IMR-90 (cell line): ENCODE results near the gene BRF1. TPM values are rescaled to one million over a fixed set of nuclear protein-coding genes. Genes with fewer than 3 reads are reported as not detected.

Source experiments
- ATAC-seq: fragments of 200-7000 bp; cut with Tn5 transposase; 2 replicates; pipeline ENCODE4 v1.9.1; 2020; ENCODE audit warnings: low read depth, mild to moderate bottlenecking, moderate library complexity
- BruUV-seq: library from RNA; stranded (reverse); fragments of 400-500 nt; replicated peaks from 2 replicates; lab custom pipeline; 2021; lab: Mats Ljungman, UMichigan
- CTCF ChIA-PET: fragments of 300-600 bp; formaldehyde crosslinking; extraction: SDS; loops from one replicate; lab custom pipeline; 2021; ENCODE audit warnings: antibody characterized with exemption; lab: Yijun Ruan, JAX
- POLR2A ChIA-PET: fragments of 300-600 bp; sonication (Branson Sonifier 250); formaldehyde crosslinking; loops from one replicate; lab custom pipeline; 2022; ENCODE audit warnings: antibody characterized with exemption; ENCODE audit not compliant: unreplicated experiment; lab: Charles Lee
- DNase-seq: peaks from one replicate; pipeline ENCODE4 v3.0.0; 2013
- H2AFZ ChIP-seq: replicated peaks from 2 replicates; pipeline ENCODE3; 2013; ENCODE audit warnings: low read length, mild to moderate bottlenecking; ENCODE audit not compliant: poor library complexity
- H2AK5ac ChIP-seq: 2 replicates; pipeline ENCODE4 v1.6.1; 2013; ENCODE audit warnings: low read depth, low read length, inconsistent platforms
- H2AK9ac ChIP-seq: replicated peaks from 2 replicates; pipeline ENCODE3; 2013; ENCODE audit warnings: mild to moderate bottlenecking, low read depth, low read length, moderate library complexity; ENCODE audit not compliant: poor library complexity
- H2BK120ac ChIP-seq: 2 replicates; pipeline ENCODE4 v1.6.1; 2013; ENCODE audit warnings: low read depth, low read length, inconsistent platforms
- H2BK15ac ChIP-seq: 3 replicates; pipeline ENCODE4 v1.6.1; 2013; ENCODE audit warnings: low read depth, low read length, inconsistent platforms
- H2BK20ac ChIP-seq: 2 replicates; pipeline ENCODE4 v1.6.1; 2013; ENCODE audit warnings: low read depth, mild to moderate bottlenecking, inconsistent platforms, low read length, moderate library complexity
- H2BK5ac ChIP-seq: 2 replicates; pipeline ENCODE4 v1.6.1; 2013; ENCODE audit warnings: mild to moderate bottlenecking, low read depth, low read length, inconsistent platforms; ENCODE audit not compliant: poor library complexity, severe bottlenecking
- H3K14ac ChIP-seq: replicated peaks from 2 replicates; pipeline ENCODE4 v1.6.1; 2013; ENCODE audit warnings: low read depth, low read length, inconsistent platforms
- H3K18ac ChIP-seq: 2 replicates; pipeline ENCODE4 v1.6.1; 2013; ENCODE audit warnings: low read depth, low read length, control low read depth
- H3K23ac ChIP-seq: 2 replicates; pipeline ENCODE4 v1.6.1; 2013; ENCODE audit warnings: low read depth, low read length, inconsistent platforms
- H3K27ac ChIP-seq: 2 replicates; pipeline ENCODE4 v1.5.1; 2013; ENCODE audit warnings: mild to moderate bottlenecking, control low read depth, low read length; ENCODE audit not compliant: insufficient read depth
- H3K27me3 ChIP-seq: 2 replicates; pipeline ENCODE4 v1.6.1; 2013; ENCODE audit warnings: low read length; ENCODE audit not compliant: control insufficient read depth, insufficient read depth
- H3K36me3 ChIP-seq: 2 replicates; pipeline ENCODE4 v1.6.1; 2013; ENCODE audit warnings: low read length, mixed read lengths; ENCODE audit not compliant: control insufficient read depth, insufficient read depth
- H3K4ac ChIP-seq: 2 replicates; pipeline ENCODE4 v1.6.1; 2013; ENCODE audit warnings: low read depth, low read length, inconsistent platforms
- H3K4me1 ChIP-seq: 2 replicates; pipeline ENCODE4 v1.6.1; 2013; ENCODE audit warnings: low read length, mixed read lengths; ENCODE audit not compliant: control insufficient read depth, insufficient read depth
- H3K4me2 ChIP-seq: 2 replicates; pipeline ENCODE4 v1.6.1; 2013; ENCODE audit warnings: low read depth, mild to moderate bottlenecking, control low read depth, low read length, moderate library complexity
- H3K4me3 ChIP-seq: 2 replicates; pipeline ENCODE4 v1.5.1; 2013; ENCODE audit warnings: low read depth, mild to moderate bottlenecking, control low read depth, low read length, moderate library complexity; ENCODE audit not compliant: insufficient read depth
- H3K56ac ChIP-seq: 2 replicates; pipeline ENCODE4 v1.6.1; 2013; ENCODE audit warnings: low read length, inconsistent platforms; ENCODE audit not compliant: insufficient read depth; ENCODE audit errors: extremely low read depth
- H3K79me1 ChIP-seq, 2 experiments: 2 replicates each; pipeline ENCODE4 v1.6.1; 2013; ENCODE audit warnings: low read length in 2 of 2, inconsistent platforms in 1 of 2, low read depth in 1 of 2
- H3K9ac ChIP-seq: 2 replicates; pipeline ENCODE4 v1.6.1; 2013; ENCODE audit warnings: low read depth, low read length, control low read depth
- H3K9me1 ChIP-seq: 2 replicates; pipeline ENCODE4 v1.6.1; 2013; ENCODE audit warnings: low read length, inconsistent platforms; ENCODE audit not compliant: insufficient read depth
- H3K9me3 ChIP-seq: 2 replicates; pipeline ENCODE4 v1.6.1; 2013; ENCODE audit warnings: low read length; ENCODE audit not compliant: control insufficient read depth, insufficient read depth
- H4K20me1 ChIP-seq: 2 replicates; pipeline ENCODE4 v1.6.1; 2013; ENCODE audit warnings: low read length, inconsistent platforms; ENCODE audit not compliant: insufficient read depth
- H4K5ac ChIP-seq: 2 replicates; pipeline ENCODE4 v1.6.1; 2013; ENCODE audit warnings: mild to moderate bottlenecking, low read depth, low read length, control low read depth
- H4K8ac ChIP-seq, 2 experiments: 2 replicates each; pipeline ENCODE4 v1.6.1; 2013; ENCODE audit warnings: low read depth in 2 of 2, low read length in 2 of 2, control low read depth in 1 of 2, inconsistent platforms in 1 of 2
- H4K91ac ChIP-seq: 2 replicates; pipeline ENCODE4 v1.6.1; 2013; ENCODE audit warnings: low read depth, low read length, inconsistent platforms; ENCODE audit not compliant: insufficient read depth
- BHLHE40 ChIP-seq: fragments of 150-350 bp; IDR thresholded peaks from 2 replicates; pipeline ENCODE4 v1.6.1; 2016; ENCODE audit warnings: mild to moderate bottlenecking, low read depth, low read length
- CEBPB ChIP-seq: IDR thresholded peaks from 2 replicates; pipeline ENCODE4 v1.6.1; 2012; ENCODE audit warnings: low read depth, low read length, improper control_type of control experiment
- CHD1 ChIP-seq: IDR thresholded peaks from 2 replicates; pipeline ENCODE4 v1.6.1; 2012; ENCODE audit warnings: low read depth, low read length, improper control_type of control experiment
- FOS ChIP-seq: fragments of 150-350 bp; IDR thresholded peaks from 2 replicates; pipeline ENCODE4 v1.6.1; 2016; ENCODE audit warnings: low read depth, low read length
- MAFK ChIP-seq: IDR thresholded peaks from 2 replicates; pipeline ENCODE4 v1.6.1; 2012; ENCODE audit warnings: low read depth, low read length, improper control_type of control experiment
- MXI1 ChIP-seq: IDR thresholded peaks from 2 replicates; pipeline ENCODE4 v1.6.1; 2012; ENCODE audit warnings: low read depth, mild to moderate bottlenecking, low read length, moderate library complexity, borderline replicate concordance
- NFE2L2 ChIP-seq: fragments of 150-350 bp; IDR thresholded peaks from 2 replicates; pipeline ENCODE4 v1.6.1; 2016; ENCODE audit warnings: low read depth, mild to moderate bottlenecking, low read length
- POLR2A ChIP-seq: IDR thresholded peaks from 2 replicates; pipeline ENCODE4 v1.6.1; 2012; ENCODE audit warnings: mild to moderate bottlenecking, low read depth, low read length
- RAD21 ChIP-seq: IDR thresholded peaks from 2 replicates; pipeline ENCODE4 v1.6.1; 2012; ENCODE audit warnings: low read length, improper control_type of control experiment
- RCOR1 ChIP-seq: IDR thresholded peaks from 2 replicates; pipeline ENCODE4 v1.6.1; 2012; ENCODE audit warnings: mild to moderate bottlenecking, low read length, improper control_type of control experiment; ENCODE audit not compliant: insufficient replicate concordance
- RFX5 ChIP-seq: IDR thresholded peaks from 2 replicates; pipeline ENCODE4 v1.8.0; 2012; ENCODE audit warnings: low read depth, mild to moderate bottlenecking, low read length, moderate library complexity
- SMC3 ChIP-seq: fragments of 150-350 bp; IDR thresholded peaks from 2 replicates; pipeline ENCODE4 v1.6.1; 2016; ENCODE audit warnings: low read depth, mild to moderate bottlenecking, antibody characterized with exemption, low read length, moderate library complexity
- WGBS, 2 experiments: methylation state at CpG; one replicate each; pipeline versions ENCODE4 v1.1.5 to v1.1.7; 2013; ENCODE audit warnings: missing lambda C conversion rate in 2 of 2; ENCODE audit not compliant: insufficient read length in 1 of 2; ENCODE audit errors: extremely low coverage in 2 of 2; 5-methylcytosine and 5-hydroxymethylcytosine counted together
- dilution Hi-C: fragments of 300-500 bp; cut with HindIII; formaldehyde crosslinking; loops from one replicate; pipeline ENCODE4 v1.14.3; 2018; ENCODE audit warnings: low sequenced_read_pairs; ENCODE audit not compliant: unreplicated experiment
- in situ Hi-C: fragments of 300-500 bp; cut with MboI; formaldehyde crosslinking; loops from 3 replicates; pipeline ENCODE4 v1.14.3; 2019; ENCODE audit warnings: low sequenced_read_pairs, inconsistent platforms, mixed read lengths
- intact Hi-C: fragments of 100-400 bp; cut with micrococcal nuclease; formaldehyde crosslinking; loops from 2 replicates; pipeline ENCODE4 v1.10.0; 2022
- polyA plus RNA-seq, 3 experiments: library from polyadenylated mRNA; depleted of rRNA; stranded (reverse); fragments of >200 nt; gene quantifications; 2 replicates each; pipeline ENCODE4 v1.2.3, GENCODE V29; 2012; ENCODE audit warnings: low replicate concordance in 1 of 3
- total RNA-seq: library from RNA; depleted of rRNA; stranded (reverse); fragments of >200 nt; gene quantifications from 2 replicates; pipeline ENCODE4 v1.2.3, GENCODE V29; 2012
- TF ChIP-seq, protein P1 (sequence below): fragments of 150-350 bp; IDR thresholded peaks from 2 replicates; pipeline ENCODE4 v1.6.1; 2016; ENCODE audit warnings: low read depth, mild to moderate bottlenecking, low read length, moderate library complexity, borderline replicate concordance
- TF ChIP-seq, protein P2 (sequence below): conservative IDR thresholded peaks from 2 replicates; pipeline ENCODE4 v1.5.1; 2012; ENCODE audit warnings: mild to moderate bottlenecking, low read depth, low read length, improper control_type of control experiment
- TF ChIP-seq, protein P3 (sequence below): fragments of 150-350 bp; IDR thresholded peaks from 2 replicates; pipeline ENCODE4 v1.6.1; 2017; ENCODE audit warnings: mild to moderate bottlenecking, antibody characterized with exemption, low read length, low read depth

Gene BRF1
- total and polyA plus RNA-seq, 2 of the 4 experiments (the other 2 are of a cell fraction), result 12.4 to 16.7 TPM

- H2BK20ac ChIP-seq, result no peak overlapping the region
- dilution Hi-C loops, result no loop called here
- TF ChIP-seq, protein P1, sequence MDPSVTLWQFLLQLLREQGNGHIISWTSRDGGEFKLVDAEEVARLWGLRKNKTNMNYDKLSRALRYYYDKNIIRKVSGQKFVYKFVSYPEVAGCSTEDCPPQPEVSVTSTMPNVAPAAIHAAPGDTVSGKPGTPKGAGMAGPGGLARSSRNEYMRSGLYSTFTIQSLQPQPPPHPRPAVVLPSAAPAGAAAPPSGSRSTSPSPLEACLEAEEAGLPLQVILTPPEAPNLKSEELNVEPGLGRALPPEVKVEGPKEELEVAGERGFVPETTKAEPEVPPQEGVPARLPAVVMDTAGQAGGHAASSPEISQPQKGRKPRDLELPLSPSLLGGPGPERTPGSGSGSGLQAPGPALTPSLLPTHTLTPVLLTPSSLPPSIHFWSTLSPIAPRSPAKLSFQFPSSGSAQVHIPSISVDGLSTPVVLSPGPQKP, result no peak
- TF ChIP-seq RAD21 (no peak), CEBPB (no peak), NFE2L2 (no peak), CHD1 (no peak), POLR2A (no peak), SMC3 (no peak), MAFK (no peak), MXI1 (no peak), FOS (no peak), RCOR1 (no peak), RFX5 (no peak), BHLHE40 (no peak)
- TF ChIP-seq, protein P2, sequence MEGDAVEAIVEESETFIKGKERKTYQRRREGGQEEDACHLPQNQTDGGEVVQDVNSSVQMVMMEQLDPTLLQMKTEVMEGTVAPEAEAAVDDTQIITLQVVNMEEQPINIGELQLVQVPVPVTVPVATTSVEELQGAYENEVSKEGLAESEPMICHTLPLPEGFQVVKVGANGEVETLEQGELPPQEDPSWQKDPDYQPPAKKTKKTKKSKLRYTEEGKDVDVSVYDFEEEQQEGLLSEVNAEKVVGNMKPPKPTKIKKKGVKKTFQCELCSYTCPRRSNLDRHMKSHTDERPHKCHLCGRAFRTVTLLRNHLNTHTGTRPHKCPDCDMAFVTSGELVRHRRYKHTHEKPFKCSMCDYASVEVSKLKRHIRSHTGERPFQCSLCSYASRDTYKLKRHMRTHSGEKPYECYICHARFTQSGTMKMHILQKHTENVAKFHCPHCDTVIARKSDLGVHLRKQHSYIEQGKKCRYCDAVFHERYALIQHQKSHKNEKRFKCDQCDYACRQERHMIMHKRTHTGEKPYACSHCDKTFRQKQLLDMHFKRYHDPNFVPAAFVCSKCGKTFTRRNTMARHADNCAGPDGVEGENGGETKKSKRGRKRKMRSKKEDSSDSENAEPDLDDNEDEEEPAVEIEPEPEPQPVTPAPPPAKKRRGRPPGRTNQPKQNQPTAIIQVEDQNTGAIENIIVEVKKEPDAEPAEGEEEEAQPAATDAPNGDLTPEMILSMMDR, result no peak
- TF ChIP-seq, protein P3, sequence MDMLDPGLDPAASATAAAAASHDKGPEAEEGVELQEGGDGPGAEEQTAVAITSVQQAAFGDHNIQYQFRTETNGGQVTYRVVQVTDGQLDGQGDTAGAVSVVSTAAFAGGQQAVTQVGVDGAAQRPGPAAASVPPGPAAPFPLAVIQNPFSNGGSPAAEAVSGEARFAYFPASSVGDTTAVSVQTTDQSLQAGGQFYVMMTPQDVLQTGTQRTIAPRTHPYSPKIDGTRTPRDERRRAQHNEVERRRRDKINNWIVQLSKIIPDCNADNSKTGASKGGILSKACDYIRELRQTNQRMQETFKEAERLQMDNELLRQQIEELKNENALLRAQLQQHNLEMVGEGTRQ, result no peak
These were observed 105.1 kb downstream of the BRF1 start for GRCh38 chr14:105195522-105196264.

More at GRCh38 chr14:105195522-105196264, 105.1 kb downstream of the BRF1 start:
- no peak overlapping the region for H3K27ac ChIP-seq
- H3K4me2 ChIP-seq, result no peak overlapping the region
- no peak overlapping the region for H3K4ac ChIP-seq
- H3K27me3 ChIP-seq, result peaks cover 44% of the 10 kb centered on the region
- intact Hi-C loops (no loop called here), in situ Hi-C loops (no loop called here)
- H3K9ac ChIP-seq, result no peak overlapping the region
- H3K9me1 ChIP-seq, result no peaks in the 10 kb centered on the region
- H3K14ac ChIP-seq, result no peak overlapping the region
- no peak overlapping the region for H4K91ac ChIP-seq
- no peak for DNase-seq
- no peaks in the 10 kb centered on the region for H4K20me1 ChIP-seq
- H3K56ac ChIP-seq, result no peak overlapping the region
- WGBS, 2 experiments, result 45% methylated on average over 2 of the region's 25 CpGs; no CpG with 5 or more reads in 1 of the 2 experiments
- H2BK120ac ChIP-seq, result no peak overlapping the region
- no peaks in the 10 kb centered on the region for H3K36me3 ChIP-seq
- H4K8ac ChIP-seq, result no peak overlapping the region
- no peak overlapping the region for H4K5ac ChIP-seq
- H2BK5ac ChIP-seq, result no peak overlapping the region
- ATAC-seq, result no peak
- H3K9me3 ChIP-seq, result no peaks in the 10 kb centered on the region
- no peak overlapping the region for H2AFZ ChIP-seq
- H3K18ac ChIP-seq, result no peak overlapping the region
- H3K4me1 ChIP-seq, result peaks cover 10% of the 10 kb centered on the region; the same call in 1 of the 2 replicates
- no peak overlapping the region for H2BK15ac ChIP-seq
- POLR2A ChIA-PET, result no interaction called here
- H2AK5ac ChIP-seq, result no peak overlapping the region
- no TSS peak for BruUV-seq
- no peak overlapping the region for H3K23ac ChIP-seq
- H3K79me1 ChIP-seq, result no peaks in the 10 kb centered on the region
- CTCF ChIA-PET, result interaction anchor here (1.0 kb wide), 1 partner anchor 156 kb away, joined by 3 read pairs; no protein-coding TSS in a partner anchor
- H2AK9ac ChIP-seq, result no peak overlapping the region
- H3K4me3 ChIP-seq, result no peak overlapping the region
